ENCODE results near the gene BTBD17. TPM values are rescaled to one million over a fixed set of nuclear protein-coding genes. Genes with fewer than 3 reads are reported as not detected.

Gene BTBD17
- total and polyA plus RNA-seq, 2 of the 8 experiments (the other 6 are each of a cell fraction or from before 2014, with no cell fraction given), result 7.0 to 14.8 TPM

DNA sequence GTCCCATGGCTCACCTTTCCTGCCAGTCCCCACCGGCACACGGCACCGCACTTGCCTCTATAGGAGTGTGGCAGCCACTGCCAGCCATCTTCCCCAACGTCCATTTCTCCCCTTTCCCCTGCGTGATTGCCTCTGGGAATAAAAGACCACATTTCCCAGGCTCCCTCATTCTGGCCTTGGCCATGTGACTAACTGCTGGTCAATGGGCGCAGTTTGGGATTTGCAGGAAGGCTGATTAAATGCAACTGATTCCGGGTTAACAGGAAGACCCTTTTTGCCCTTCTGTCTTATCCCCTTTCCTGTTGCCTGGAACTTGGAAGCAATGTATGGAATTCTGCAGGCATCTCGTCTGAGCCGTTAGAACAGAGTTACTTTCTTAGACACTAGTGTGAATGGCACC lies 3.0 kb downstream of the BTBD17 start:
- H3K4me3 ChIP-seq (ENCODE audit: extremely low read depth in 1 of 4, insufficient read depth in 2 of 4, low read depth in 3 of 4, low read length in 4 of 4), result no peak overlapping the region
- no peak for DNase-seq (ENCODE audit: low read depth in 1 of 2, low spot score in 2 of 2)
- CTCF ChIA-PET (ENCODE audit: partially characterized antibody), result interaction anchor here (0.9 to 6.5 kb wide), 8 partner anchors 21 to 164 kb away, joined by 3 to 64 read pairs (median 11); partner anchors contain the start of gene CD300A
- no peak overlapping the region for H3K23ac ChIP-seq (ENCODE audit: insufficient read length)
- H2BK15ac ChIP-seq (ENCODE audit: low read length), result no peak overlapping the region
- no peak overlapping the region for H3K18ac ChIP-seq (ENCODE audit: extremely low read depth, low read length)
- no peak overlapping the region for H3K56ac ChIP-seq (replicated peaks; ENCODE audit: insufficient read length, low read depth, low read length)
- H2AK5ac ChIP-seq (ENCODE audit: low read depth, low read length), result no peak overlapping the region
- no peak overlapping the region for H2BK12ac ChIP-seq (ENCODE audit: low read depth, low read length)
- no peaks in the 10 kb centered on the region for H4K20me1 ChIP-seq (replicated peaks in 1 of 2; ENCODE audit: control insufficient read depth in 1 of 2, insufficient read depth in 2 of 2, low read length in 2 of 2)
- H4K5ac ChIP-seq (ENCODE audit: insufficient read length, low read depth, low read length), result no peak overlapping the region
- 81% methylated on average over 9 of the region's 9 CpGs; no CpG with 5 or more reads in 1 of the 2 experiments for WGBS, 2 experiments (ENCODE audit: extremely low coverage in 1 of 2, insufficient coverage in 1 of 2, insufficient read length in 1 of 2, insufficient replicate concordance in 2 of 2, low coverage in 1 of 2, low lambda C conversion rate in 2 of 2, missing lambda C conversion rate in 1 of 2)
- H2AFZ ChIP-seq (ENCODE audit: low read length), result no peak overlapping the region
- FAIRE-seq, result no peak
- H2BK5ac ChIP-seq (ENCODE audit: low read depth, low read length), result no peak overlapping the region
- H3K14ac ChIP-seq (ENCODE audit: insufficient read length), result no peak overlapping the region
- H2BK120ac ChIP-seq (replicated peaks; ENCODE audit: low read depth, low read length), result no peak overlapping the region
- H4K91ac ChIP-seq (replicated peaks; ENCODE audit: insufficient read length, low read length), result no peak overlapping the region
- H3K79me1 ChIP-seq (ENCODE audit: low read depth, low read length), result no peaks in the 10 kb centered on the region
- no peak overlapping the region for H3K27ac ChIP-seq (ENCODE audit: low read depth, low read length)
- no peaks in the 10 kb centered on the region for H3K79me2 ChIP-seq (ENCODE audit: control insufficient read depth in 1 of 2, insufficient read depth in 2 of 2, low read length in 2 of 2)
- H3K9me3 ChIP-seq (ENCODE audit: insufficient read depth in 2 of 2, low read depth in 1 of 2, low read length in 1 of 2), result no peaks in the 10 kb centered on the region
- peaks cover 0 to 10% (median 0%) of the 10 kb centered on the region in 4 experiments; a peak in 1 of 8 replicates for H3K36me3 ChIP-seq (ENCODE audit: control insufficient read depth in 2 of 4, insufficient read depth in 4 of 4, low read length in 3 of 4)
- POLR2A ChIA-PET (ENCODE audit: partially characterized antibody), result no interaction called here
- no peak overlapping the region for H3K4me2 ChIP-seq (ENCODE audit: insufficient read depth in 1 of 2, low read depth in 2 of 2, low read length in 2 of 2)
- peaks cover 1% of the 10 kb centered on the region; the same call in 1 of the 2 replicates for H3K23me2 ChIP-seq (ENCODE audit: low read depth, low read length)
- no peak overlapping the region for H3K9ac ChIP-seq (replicated peaks in 1 of 4; ENCODE audit: extremely low read depth in 1 of 4, low read depth in 3 of 4, low read length in 3 of 4)
- H4K8ac ChIP-seq (ENCODE audit: extremely low read depth, insufficient read depth, low read length), result no peak overlapping the region; the same call in 1 of the 2 replicates
- peaks cover 5 to 29% (median 19%) of the 10 kb centered on the region in 4 experiments for H3K4me1 ChIP-seq (replicated peaks in 1 of 4; ENCODE audit: control insufficient read depth in 3 of 4, insufficient read depth in 4 of 4, low read length in 3 of 4)
- H3K27me3 ChIP-seq (replicated peaks in 1 of 4; ENCODE audit: control insufficient read depth in 3 of 4, extremely low read depth in 1 of 4, insufficient read depth in 3 of 4, low read length in 3 of 4), result peaks cover 0 to 14% (median 4%) of the 10 kb centered on the region in 4 experiments; a peak in 5 of 7 replicates
- H2BK20ac ChIP-seq (ENCODE audit: low read length), result no peak overlapping the region
- H3K4ac ChIP-seq (replicated peaks; ENCODE audit: insufficient read length, low read depth, low read length), result no peak overlapping the region
- TF ChIP-seq RBBP5 (IDR thresholded peaks at IDR 0.05; ENCODE audit: borderline replicate concordance, low read depth, low read length) (no peak), RFX5 (IDR thresholded peaks at IDR 0.05; ENCODE audit: borderline replicate concordance, low read depth, low read length) (no peak), BACH1 (IDR thresholded peaks at IDR 0.05; ENCODE audit: low read length) (no peak), SIN3A (conservative IDR thresholded peaks at IDR 0.05 in 1 of 2, IDR thresholded peaks at IDR 0.05 in 1 of 2; ENCODE audit: low read depth in 1 of 2, low read length in 2 of 2) (no peak), HDAC2 (IDR thresholded peaks at IDR 0.05; ENCODE audit: borderline replicate concordance in 1 of 2, low read depth in 2 of 2, low read length in 2 of 2) (no peak), POLR2A (IDR thresholded peaks at IDR 0.05; ENCODE audit: control extremely low read depth in 1 of 2, low read depth in 2 of 2, low read length in 2 of 2) (no peak), CBX5 (IDR thresholded peaks at IDR 0.05; ENCODE audit: low read depth, low read length) (no peak), SUZ12 (IDR thresholded peaks at IDR 0.05; ENCODE audit: low read length) (no peak), SIX5 (IDR thresholded peaks at IDR 0.05; ENCODE audit: low read depth, low read length) (peak; percentile 33; the same call in 1 of the 2 replicates), RAD21 (IDR thresholded peaks at IDR 0.05 in 1 of 2, conservative IDR thresholded peaks at IDR 0.05 in 1 of 2; ENCODE audit: low read depth in 2 of 2, low read length in 2 of 2) (no peak), POLR2AphosphoS5 (IDR thresholded peaks at IDR 0.05; ENCODE audit: low read depth, low read length) (no peak), SP4 (IDR thresholded peaks at IDR 0.05; ENCODE audit: low read length) (no peak)
- TF ChIP-seq, protein P1, sequence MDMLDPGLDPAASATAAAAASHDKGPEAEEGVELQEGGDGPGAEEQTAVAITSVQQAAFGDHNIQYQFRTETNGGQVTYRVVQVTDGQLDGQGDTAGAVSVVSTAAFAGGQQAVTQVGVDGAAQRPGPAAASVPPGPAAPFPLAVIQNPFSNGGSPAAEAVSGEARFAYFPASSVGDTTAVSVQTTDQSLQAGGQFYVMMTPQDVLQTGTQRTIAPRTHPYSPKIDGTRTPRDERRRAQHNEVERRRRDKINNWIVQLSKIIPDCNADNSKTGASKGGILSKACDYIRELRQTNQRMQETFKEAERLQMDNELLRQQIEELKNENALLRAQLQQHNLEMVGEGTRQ (IDR thresholded peaks at IDR 0.05; ENCODE audit: low read length), result peak; percentile 81
